Measurements from ENCODE around the gene ANAPC10.
"Not testable (repeated sequence)": the region's sequence is repeated elsewhere in the genome, so short reads cannot be mapped to it uniquely, and the experiment has no call there.

ANAPC10 gene

DNA sequence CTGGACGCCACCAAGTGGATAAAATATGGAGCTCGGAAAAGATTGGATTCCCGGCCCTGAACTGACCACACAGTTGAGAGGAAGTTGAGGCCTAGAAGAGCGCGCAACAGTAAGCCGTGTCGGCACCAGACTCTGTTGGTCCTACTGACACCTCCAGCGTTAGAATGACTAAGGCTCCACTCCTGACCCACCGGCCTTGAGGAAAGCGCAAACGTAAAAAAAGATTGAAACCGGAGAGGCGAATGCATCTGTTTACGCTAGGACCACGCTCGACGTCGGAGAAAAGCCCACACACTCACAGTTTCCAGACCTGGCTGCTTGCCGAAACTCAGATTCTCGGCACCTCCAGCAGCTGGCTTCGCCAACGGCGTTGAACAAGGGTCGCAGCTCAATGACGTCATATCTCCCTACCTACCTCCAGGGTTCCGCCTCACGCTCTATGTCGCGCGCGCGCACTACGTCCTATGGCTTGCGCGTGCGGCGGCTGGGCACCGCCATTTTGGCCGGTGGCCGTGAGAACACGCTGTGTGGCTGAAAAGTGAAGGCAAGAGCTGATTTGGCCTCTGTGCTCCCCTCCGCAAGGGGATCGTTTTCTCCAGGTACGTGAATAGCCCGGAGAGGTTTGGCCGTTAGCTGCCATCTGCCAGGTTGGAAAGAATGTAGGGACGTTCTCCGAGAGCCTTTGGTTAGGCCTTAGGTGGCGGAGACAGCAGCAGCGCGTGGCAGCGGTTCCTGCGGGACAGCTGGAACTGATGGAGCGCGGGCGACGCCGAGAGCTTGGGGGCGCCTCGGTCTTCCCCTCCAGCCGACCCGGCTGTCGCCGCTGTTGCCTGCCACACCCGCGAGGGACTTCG, at the start of gene ANAPC10, which contains the start of gene ABCE1:
Gene ANAPC10, minus strand, starts transcription at position 376 of the 854 bp plus-strand sequence. CDS start 2,097 bp downstream, outside the sequence.
Gene ABCE1, plus strand, starts transcription at position 491 of the 854 bp plus-strand sequence. CDS start 6,102 bp downstream, outside the sequence.
- H3K4me3 ChIP-seq (ENCODE audit: low read length) = peak within 1 kb of the TSS; percentile 97
- peak; percentile 52 for TF ChIP-seq CTCF (conservative IDR thresholded peaks at IDR 0.05; ENCODE audit: low read length)
- peak; percentile 98 for DNase-seq (ENCODE audit: low read depth)

DNA sequence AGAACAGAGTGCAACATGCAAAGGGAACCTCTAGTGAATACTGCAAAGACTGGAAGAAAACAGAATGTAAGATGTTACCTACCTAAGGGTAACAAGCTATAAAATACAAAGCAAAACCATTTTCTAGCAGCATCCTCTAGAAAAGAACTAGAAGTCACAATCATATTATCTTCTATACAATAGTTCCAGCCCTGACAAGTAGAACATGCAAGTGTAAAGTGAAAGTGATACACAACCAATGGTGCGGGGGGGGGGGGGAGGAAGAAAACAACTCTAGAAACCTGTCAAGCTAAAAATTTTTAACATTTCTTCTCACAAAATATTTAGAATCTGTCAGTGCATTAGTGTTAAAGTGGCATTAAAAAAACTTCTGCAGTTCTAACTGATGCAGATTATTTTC, 38.2 kb upstream of the ANAPC10 start:
- not testable (repeated sequence) for H3K4me3 ChIP-seq (ENCODE audit: low read length); DNase-seq (ENCODE audit: low read depth)

GRCh38 chr4:145132511-145133098, 34.6 kb upstream of the ANAPC10 start:
- no peak overlapping the region for H3K4me3 ChIP-seq (ENCODE audit: low read length)
- DNase-seq (ENCODE audit: low read depth) = peak; percentile 8
- no peak for TF ChIP-seq CTCF (conservative IDR thresholded peaks at IDR 0.05; ENCODE audit: low read length)

GRCh38 chr4:145131848-145132247, 33.9 kb upstream of the ANAPC10 start:
- no peak for TF ChIP-seq CTCF (conservative IDR thresholded peaks at IDR 0.05; ENCODE audit: low read length)
- DNase-seq (ENCODE audit: low read depth) = no peak
- no peak overlapping the region for H3K4me3 ChIP-seq (ENCODE audit: low read length)

- H3K4me3 ChIP-seq (ENCODE audit: low read length) = no peak overlapping the region; the same call in 1 of the 2 replicates
- TF ChIP-seq CTCF (conservative IDR thresholded peaks at IDR 0.05; ENCODE audit: low read length) = no peak
- DNase-seq (ENCODE audit: low read depth) = peak; percentile 99
Observed at GRCh38 chr4:145130788-145131399, 32.9 kb upstream of the ANAPC10 start.

GRCh38 chr4:145130130-145130529, 32.1 kb upstream of the ANAPC10 start:
- TF ChIP-seq CTCF (conservative IDR thresholded peaks at IDR 0.05; ENCODE audit: low read length) = no peak
- H3K4me3 ChIP-seq (ENCODE audit: low read length) = no peak overlapping the region
- no peak for DNase-seq (ENCODE audit: low read depth)

DNA sequence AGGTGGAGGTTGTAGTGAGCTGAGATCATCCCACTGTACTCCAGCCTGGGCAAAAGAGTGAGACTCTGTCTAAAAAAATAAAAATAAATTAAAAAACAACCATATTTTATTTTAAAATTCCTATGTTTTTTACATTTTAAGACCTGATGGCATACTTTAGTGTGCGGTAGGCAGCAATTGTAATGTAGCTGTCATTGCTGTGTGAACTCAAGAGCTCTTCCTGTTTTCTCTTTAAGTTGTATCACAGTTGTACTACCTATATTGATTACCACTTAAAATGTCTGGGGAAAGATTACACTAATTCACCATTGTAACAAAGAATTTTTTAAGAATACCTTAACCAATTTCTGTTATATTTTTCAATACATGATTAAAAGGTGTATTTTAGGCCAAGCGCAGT, 27.4 kb upstream of the ANAPC10 start:
- no peak overlapping the region for H3K4me3 ChIP-seq (ENCODE audit: low read length)
- TF ChIP-seq CTCF (conservative IDR thresholded peaks at IDR 0.05; ENCODE audit: low read length) = no peak
- no peak for DNase-seq (ENCODE audit: low read depth)

Measured in AG10803 (cell line).